VCaP (cell line): ENCODE data around the gene TIMM10B.
A peak's percentile ranks its signal among the peaks of the same experiment; 100 is the strongest.

Experiments used
- H3K27ac ChIP-seq: fragments of 450-650 bp; 2 replicates; pipeline ENCODE4 v1.5.1; 2017
- CTCF ChIP-seq: fragments of 450-650 bp; conservative IDR thresholded peaks from 2 replicates; pipeline ENCODE4 v1.5.1; 2017; ENCODE audit warnings: mild to moderate bottlenecking, moderate library complexity

TIMM10B gene

DNA sequence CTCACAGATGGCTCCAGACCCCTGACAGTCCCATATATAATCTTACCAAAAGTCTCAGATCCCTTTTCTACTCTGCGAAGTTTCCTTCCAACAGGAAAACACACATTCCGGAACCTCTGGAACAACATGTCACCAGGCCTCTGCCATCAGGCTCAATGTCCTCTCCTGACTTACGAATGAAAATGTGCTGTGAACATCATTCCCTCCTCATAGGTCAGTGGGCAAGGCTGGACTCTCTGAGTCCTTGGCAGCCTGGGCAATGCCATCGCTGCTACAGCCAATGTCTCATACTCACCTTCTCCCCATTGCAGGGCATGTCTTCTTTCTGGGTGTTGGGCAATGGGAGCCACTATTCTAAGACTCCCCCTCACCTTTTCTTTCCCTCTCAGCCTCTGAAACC lies 38.9 kb upstream of the TIMM10B start:
- H3K27ac ChIP-seq: no peak overlapping the region
- no peak for TF ChIP-seq CTCF

DNA sequence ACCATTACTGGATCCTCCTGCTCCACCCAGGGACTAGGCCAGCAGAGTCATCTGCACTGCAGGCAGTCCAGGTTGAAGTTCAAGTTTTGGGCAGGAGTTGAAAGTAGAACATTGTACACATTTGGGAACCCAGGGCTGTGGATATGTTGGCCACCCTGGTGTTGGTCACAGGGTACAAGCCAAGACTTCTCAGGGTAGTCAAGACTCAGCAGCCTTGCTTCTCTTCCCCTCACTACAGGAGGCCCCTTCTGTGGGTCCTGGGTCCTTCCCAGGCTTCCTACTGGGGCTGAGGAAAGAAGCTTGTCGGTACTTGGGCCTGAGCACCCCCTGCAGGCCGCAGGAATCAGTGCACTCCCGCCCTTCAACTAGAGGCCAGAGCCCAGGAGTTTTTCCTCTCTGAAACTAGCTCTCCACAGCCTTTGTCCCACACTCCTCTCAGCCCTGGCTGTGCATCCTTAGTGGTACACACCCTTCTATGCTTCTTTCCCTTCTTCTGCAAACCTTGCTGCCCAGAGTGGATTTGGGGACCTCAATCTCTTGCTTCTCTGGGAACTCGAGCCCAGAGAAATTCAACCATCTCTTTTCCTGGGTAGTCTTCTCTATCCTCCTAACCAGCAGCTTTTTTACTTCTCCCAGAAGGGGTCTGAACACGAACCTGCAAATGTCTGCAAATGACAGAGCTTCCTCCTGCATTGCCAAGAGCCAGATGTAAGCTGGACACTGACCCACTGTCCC lies 37.9 kb upstream of the TIMM10B start:
- H3K27ac ChIP-seq: no peak overlapping the region
- peak; percentile 73 for TF ChIP-seq CTCF

DNA sequence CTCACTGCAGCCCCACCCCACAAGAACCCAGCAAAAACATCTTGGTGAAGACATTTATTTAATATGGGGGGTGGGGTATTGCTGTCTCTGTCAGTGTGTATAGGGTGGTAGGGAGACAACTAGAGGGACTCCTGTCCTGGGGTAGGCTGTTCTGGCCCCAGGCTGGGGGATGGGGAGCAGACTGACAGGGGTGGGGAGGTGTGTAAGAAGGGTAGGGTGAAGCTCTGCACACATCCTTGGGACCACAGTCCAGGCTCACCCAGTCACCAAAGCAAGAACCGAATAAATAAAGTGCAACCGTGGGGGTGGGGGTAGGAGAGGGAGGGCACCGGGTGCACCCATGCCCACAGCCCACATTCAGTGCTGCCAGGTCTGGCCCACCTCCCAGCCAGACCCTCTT lies 32.7 kb upstream of the TIMM10B start:
- H3K27ac ChIP-seq: no peak overlapping the region
- TF ChIP-seq CTCF: no peak

DNA sequence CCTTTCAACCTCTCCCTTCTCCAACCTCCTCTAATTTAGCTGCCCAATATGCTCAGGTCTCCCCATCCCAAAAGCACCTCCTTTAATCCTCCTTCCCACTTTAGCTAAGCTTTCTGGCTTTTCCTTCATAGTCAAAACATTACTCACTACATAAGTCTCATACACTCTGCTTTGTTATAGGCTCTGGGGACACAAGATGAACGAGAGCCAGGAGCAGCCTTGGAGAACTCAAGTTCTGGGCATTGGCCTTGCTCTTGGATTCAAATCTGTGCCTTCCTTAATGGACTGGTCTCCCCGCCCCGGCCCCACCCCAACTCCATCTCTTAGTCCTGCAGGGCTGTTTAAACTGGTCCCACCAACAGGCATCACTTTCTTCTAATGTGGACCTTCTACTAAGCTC lies 29.1 kb upstream of the TIMM10B start:
- no peak overlapping the region for H3K27ac ChIP-seq
- no peak for TF ChIP-seq CTCF

DNA sequence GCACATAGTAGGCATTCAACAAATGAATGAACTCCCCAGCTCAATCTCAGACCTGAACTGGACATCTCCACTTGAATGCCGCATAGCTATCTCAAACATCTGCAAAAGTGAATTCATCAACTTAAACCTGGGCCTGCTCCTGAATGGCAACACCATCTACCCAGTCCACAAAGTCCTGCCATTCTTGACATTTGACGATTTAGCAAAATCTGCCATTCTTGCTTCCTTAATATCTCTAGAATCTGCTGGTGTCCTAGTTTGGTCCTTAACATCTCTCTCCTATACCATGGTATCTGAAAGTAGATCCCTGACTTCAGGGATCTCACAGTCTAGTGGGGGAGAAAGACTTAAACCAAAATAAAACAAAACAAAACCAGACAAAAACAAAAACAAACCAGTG lies 28.1 kb upstream of the TIMM10B start:
- no peak for TF ChIP-seq CTCF
- no peak overlapping the region for H3K27ac ChIP-seq

- no peak overlapping the region for H3K27ac ChIP-seq
- no peak for TF ChIP-seq CTCF
Observed at GRCh38 chr11:6455070-6455469, 26.2 kb upstream of the TIMM10B start.

- H3K27ac ChIP-seq: no peak overlapping the region
Observed at GRCh38 chr11:6456361-6457073, 24.8 kb upstream of the TIMM10B start.

More at GRCh38 chr11:6456361-6457073, 24.8 kb upstream of the TIMM10B start:
- no peak for TF ChIP-seq CTCF
